Thyroid gland (tissue), 4 donors: ENCODE data around the gene RANBP1.

Source experiments
- POLR2A ChIP-seq, 2 donors: fragments of 450-650 bp; IDR thresholded peaks; one replicate each; pipeline ENCODE4 v1.6.1; 2017; ENCODE audit warnings: antibody characterized with exemption in 2 of 2, mild to moderate bottlenecking in 2 of 2, moderate library complexity in 1 of 2
- TF ChIP-seq, protein P1 (sequence below), 6 experiments: fragments of 200-600 bp in 3 of 6; fragments of 450-650 bp in 3 of 6; sonication (generic) in 3 of 6; IDR thresholded peaks; one replicate each; pipeline ENCODE4 v1.5.1; 2016 to 2019; ENCODE audit warnings: antibody characterized with exemption in 6 of 6, mild to moderate bottlenecking in 2 of 6, inconsistent platforms in 1 of 6, moderate library complexity in 1 of 6

- TF ChIP-seq, protein P1, sequence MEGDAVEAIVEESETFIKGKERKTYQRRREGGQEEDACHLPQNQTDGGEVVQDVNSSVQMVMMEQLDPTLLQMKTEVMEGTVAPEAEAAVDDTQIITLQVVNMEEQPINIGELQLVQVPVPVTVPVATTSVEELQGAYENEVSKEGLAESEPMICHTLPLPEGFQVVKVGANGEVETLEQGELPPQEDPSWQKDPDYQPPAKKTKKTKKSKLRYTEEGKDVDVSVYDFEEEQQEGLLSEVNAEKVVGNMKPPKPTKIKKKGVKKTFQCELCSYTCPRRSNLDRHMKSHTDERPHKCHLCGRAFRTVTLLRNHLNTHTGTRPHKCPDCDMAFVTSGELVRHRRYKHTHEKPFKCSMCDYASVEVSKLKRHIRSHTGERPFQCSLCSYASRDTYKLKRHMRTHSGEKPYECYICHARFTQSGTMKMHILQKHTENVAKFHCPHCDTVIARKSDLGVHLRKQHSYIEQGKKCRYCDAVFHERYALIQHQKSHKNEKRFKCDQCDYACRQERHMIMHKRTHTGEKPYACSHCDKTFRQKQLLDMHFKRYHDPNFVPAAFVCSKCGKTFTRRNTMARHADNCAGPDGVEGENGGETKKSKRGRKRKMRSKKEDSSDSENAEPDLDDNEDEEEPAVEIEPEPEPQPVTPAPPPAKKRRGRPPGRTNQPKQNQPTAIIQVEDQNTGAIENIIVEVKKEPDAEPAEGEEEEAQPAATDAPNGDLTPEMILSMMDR (IDR thresholded peaks at IDR 0.05), result no peak
- no peak for TF ChIP-seq POLR2A (IDR thresholded peaks at IDR 0.05)
These were observed 60.6 kb downstream of the RANBP1 start for GRCh38 chr22:20176421-20177085.
